Lower leg skin (tissue), 3 donors: ENCODE results near the gene NAPA.
"Not testable (repeated sequence)": the region's sequence is repeated elsewhere in the genome, so short reads cannot be mapped to it uniquely, and the experiment has no call there.

ENCODE experiments used
- CTCF ChIP-seq, 3 donors: fragments of 450-650 bp; IDR thresholded peaks; one replicate each; pipeline ENCODE4 v1.5.1; 2016; ENCODE audit warnings: antibody characterized with exemption in 3 of 3, mild to moderate bottlenecking in 3 of 3, moderate library complexity in 2 of 3
- POLR2A ChIP-seq, 2 donors: fragments of 450-650 bp; IDR thresholded peaks; one replicate each; pipeline ENCODE4 v1.6.1; 2016 to 2017; ENCODE audit warnings: antibody characterized with exemption in 2 of 2, mild to moderate bottlenecking in 1 of 2, moderate library complexity in 1 of 2

- TF ChIP-seq CTCF, POLR2A (IDR thresholded peaks at IDR 0.05): not testable (repeated sequence)
Observed at GRCh38 chr19:47486220-47486619, 28.6 kb downstream of the NAPA start.
